HepG2 (cell line): ENCODE results near the gene SEMA4C. TPM values are rescaled to one million over a fixed set of nuclear protein-coding genes. Genes with fewer than 3 reads are reported as not detected.

Source experiments
- BRF2 ChIP-seq: sonication (generic); formaldehyde crosslinking; IDR thresholded peaks from 2 replicates; pipeline ENCODE4 v1.8.1; 2022; ENCODE audit warnings: mild to moderate bottlenecking, missing genetic modification reagents
- FOXA1 ChIP-seq, 2 experiments: fragments of 450-650 bp in 1 of 2; sonication (generic) in 1 of 2; formaldehyde crosslinking in 1 of 2; IDR thresholded peaks; 2 replicates each; pipeline versions ENCODE4 v1.4.0 to v1.6.1; 2016 to 2020; ENCODE audit warnings: missing genetic modification reagents in 1 of 2
- HMGA1 ChIP-seq: sonication (generic); formaldehyde crosslinking; conservative IDR thresholded peaks from 2 replicates; pipeline ENCODE4 v1.4.0; 2020; ENCODE audit warnings: missing genetic modification reagents
- HNRNPL ChIP-seq: fragments of 200-400 bp; formaldehyde crosslinking; IDR thresholded peaks from 2 replicates; pipeline ENCODE4 v1.6.1; 2017; ENCODE audit warnings: mild to moderate bottlenecking, low read depth, low read length
- IKZF4 ChIP-seq: sonication (generic); formaldehyde crosslinking; IDR thresholded peaks from 2 replicates; pipeline ENCODE4 v1.5.1; 2020; ENCODE audit warnings: borderline replicate concordance, mild to moderate bottlenecking, low read depth, missing genetic modification reagents; ENCODE audit errors: not compliant biosample characterization
- MED8 ChIP-seq: sonication (generic); formaldehyde crosslinking; IDR thresholded peaks from 2 replicates; pipeline ENCODE4 v1.8.1; 2023; ENCODE audit warnings: mild to moderate bottlenecking, missing genetic modification reagents; ENCODE audit not compliant: insufficient replicate concordance
- MIER2 ChIP-seq: IDR thresholded peaks from 2 replicates; pipeline ENCODE4 v1.6.1; 2016; ENCODE audit warnings: missing biosample characterization, missing genetic modification reagents
- SIX1 ChIP-seq: sonication (generic); formaldehyde crosslinking; IDR thresholded peaks from 2 replicates; pipeline ENCODE4 v1.4.0; 2020; ENCODE audit warnings: missing genetic modification reagents, borderline replicate concordance
- TBP ChIP-seq: sonication (generic); formaldehyde crosslinking; IDR thresholded peaks from 2 replicates; pipeline ENCODE4 v1.5.0; 2020; ENCODE audit warnings: missing genetic modification reagents
- ZBED4 ChIP-seq: sonication (generic); formaldehyde crosslinking; IDR thresholded peaks from 2 replicates; pipeline ENCODE4 v1.4.0; 2020; ENCODE audit warnings: missing genetic modification reagents, borderline replicate concordance
- ZBTB25 ChIP-seq: IDR thresholded peaks from 2 replicates; pipeline ENCODE4 v1.6.1; 2018; ENCODE audit warnings: missing genetic modification reagents
- ZFP91 ChIP-seq: sonication (generic); formaldehyde crosslinking; IDR thresholded peaks from 2 replicates; pipeline ENCODE4 v1.9.0; 2022; ENCODE audit warnings: missing genetic modification reagents, mild to moderate bottlenecking, borderline replicate concordance
- ZMYM3 ChIP-seq: sonication (generic); formaldehyde crosslinking; IDR thresholded peaks from 2 replicates; pipeline ENCODE4 v1.5.1; 2020; ENCODE audit warnings: mild to moderate bottlenecking, missing genetic modification reagents
- ZNF431 ChIP-seq: sonication (generic); formaldehyde crosslinking; IDR thresholded peaks from 2 replicates; pipeline ENCODE4 v1.9.0; 2022; ENCODE audit warnings: missing genetic modification reagents, low read depth, mild to moderate bottlenecking, borderline replicate concordance
- ZNF687 ChIP-seq: sonication (generic); formaldehyde crosslinking; IDR thresholded peaks from 2 replicates; pipeline ENCODE4 v1.5.1; 2020; ENCODE audit warnings: mild to moderate bottlenecking, missing genetic modification reagents, moderate library complexity
- polyA plus RNA-seq, 8 experiments: library from polyadenylated mRNA; depleted of rRNA in 3 of 8; stranded (reverse) in 7 of 8; unstranded in 1 of 8; fragments of >200 nt; fragmentation: Illumina TruSeq in 4 of 8; extraction: Trizol in 4 of 8; gene quantifications; 2 replicates each; pipeline versions ENCODE4 v1.2.1 to v1.2.3, GENCODE V29; 2011 to 2016; ENCODE audit warnings: low read depth in 4 of 8, missing spikeins in 1 of 8, mixed read lengths in 1 of 8; ENCODE audit not compliant: insufficient read depth in 1 of 8
- total RNA-seq, 5 experiments: library from RNA; depleted of rRNA; stranded (reverse); fragments of >200 nt; fragmentation: Illumina TruSeq; extraction: Trizol; gene quantifications; 2 replicates each; pipeline ENCODE4 v1.2.3, GENCODE V29; 2016; ENCODE audit warnings: low read depth in 1 of 5

SEMA4C gene
- total and polyA plus RNA-seq, 2 of the 13 experiments (the other 11 are each of a cell fraction or from before 2014, with no cell fraction given) = 25.9 to 46.6 TPM

GRCh38 chr2:96819128-96819875 lies 50.6 kb downstream of the SEMA4C start (continued):
- TF ChIP-seq ZNF687 (CRISPR knock-in tag) (peak; percentile 96), ZMYM3 (CRISPR knock-in tag) (peak; percentile 96), ZBED4 (CRISPR knock-in tag) (no peak), TBP (CRISPR knock-in tag) (no peak), MED8 (CRISPR knock-in tag) (no peak), ZNF431 (CRISPR knock-in tag) (peak; percentile 98), MIER2 (CRISPR knock-in tag) (peak; percentile 85), ZBTB25 (CRISPR knock-in tag) (peak; percentile 82), FOXA1 (IDR thresholded peaks at IDR 0.05) (peak; percentile 56; the same call in 1 of the 2 replicates), FOXA1 (CRISPR knock-in tag; IDR thresholded peaks at IDR 0.05) (peak; percentile 99), SIX1 (CRISPR knock-in tag) (peak; percentile 71; the same call in 1 of the 2 replicates), ZFP91 (CRISPR knock-in tag) (peak; percentile 94), IKZF4 (CRISPR knock-in tag) (no peak), HNRNPL (peak; percentile 94), HMGA1 (CRISPR knock-in tag) (no peak), BRF2 (CRISPR knock-in tag) (no peak)
